Astrocyte (in vitro differentiated cells and primary cell): ENCODE results near the gene ITFG1. TPM values are rescaled to one million over a fixed set of nuclear protein-coding genes. Genes with fewer than 3 reads are reported as not detected.

Source experiments
- DNase-seq: peaks from one replicate; pipeline ENCODE4 v3.0.0-alpha.2; 2010; ENCODE audit warnings: low read depth
- FAIRE-seq: peaks from 2 replicates; lab custom pipeline; 2011; peaks lifted over from hg19 to GRCh38; lab: Jason Lieb, UNC
- H2AFZ ChIP-seq: 2 replicates; pipeline ENCODE4 v1.6.0; 2012; ENCODE audit warnings: low read depth, low read length, inconsistent platforms
- H3K27ac ChIP-seq: 2 replicates; pipeline ENCODE4 v1.5.1; 2011; ENCODE audit warnings: low read depth, low read length, inconsistent platforms
- H3K27me3 ChIP-seq: 2 replicates; pipeline ENCODE4 v1.6.0; 2011; ENCODE audit warnings: low read length, inconsistent platforms; ENCODE audit not compliant: insufficient read depth
- H3K36me3 ChIP-seq: 2 replicates; pipeline ENCODE4 v1.5.1; 2011; ENCODE audit warnings: low read length, inconsistent platforms; ENCODE audit not compliant: insufficient read depth
- H3K4me1 ChIP-seq: 2 replicates; pipeline ENCODE4 v1.5.1; 2011; ENCODE audit warnings: low read length, inconsistent platforms; ENCODE audit not compliant: insufficient read depth
- H3K4me2 ChIP-seq: 2 replicates; pipeline ENCODE4 v1.6.0; 2012; ENCODE audit warnings: low read length, inconsistent platforms
- H3K4me3 ChIP-seq: 2 replicates; pipeline ENCODE4 v1.5.1; 2011; ENCODE audit warnings: low read depth, mild to moderate bottlenecking, low read length, inconsistent platforms; ENCODE audit not compliant: insufficient read depth
- H3K79me2 ChIP-seq: 2 replicates; pipeline ENCODE4 v1.6.0; 2012; ENCODE audit warnings: mild to moderate bottlenecking, low read length, inconsistent platforms; ENCODE audit not compliant: insufficient read depth
- H3K9ac ChIP-seq: 2 replicates; pipeline ENCODE4 v1.6.0; 2012; ENCODE audit warnings: mild to moderate bottlenecking, low read length, inconsistent platforms
- H3K9me3 ChIP-seq: 2 replicates; pipeline ENCODE4 v1.5.1; 2012; ENCODE audit warnings: low read depth, mild to moderate bottlenecking, low read length, inconsistent platforms; ENCODE audit not compliant: insufficient read depth
- H4K20me1 ChIP-seq: 2 replicates; pipeline ENCODE4 v1.6.0; 2012; ENCODE audit warnings: low read length, inconsistent platforms; ENCODE audit not compliant: insufficient read depth
- H3K27ac Mint-ChIP-seq: one replicate; pipeline ENCODE4 v1.8.0; 2021; ENCODE audit warnings: mild to moderate bottlenecking, mixed read lengths; ENCODE audit not compliant: unreplicated experiment
- H3K27me3 Mint-ChIP-seq: one replicate; pipeline ENCODE4 v1.8.0; 2021; ENCODE audit warnings: low read depth, mixed read lengths; ENCODE audit not compliant: unreplicated experiment
- H3K36me3 Mint-ChIP-seq: one replicate; pipeline ENCODE4 v1.8.0; 2021; ENCODE audit warnings: low read depth, mixed read lengths; ENCODE audit not compliant: unreplicated experiment
- H3K4me1 Mint-ChIP-seq: one replicate; pipeline ENCODE4 v1.8.0; 2021; ENCODE audit warnings: low read depth, mixed read lengths; ENCODE audit not compliant: unreplicated experiment
- H3K4me3 Mint-ChIP-seq: one replicate; pipeline ENCODE4 v1.8.0; 2021; ENCODE audit warnings: mild to moderate bottlenecking, moderate library complexity, mixed read lengths; ENCODE audit not compliant: unreplicated experiment
- H3K9me3 Mint-ChIP-seq: one replicate; pipeline ENCODE4 v1.8.0; 2021; ENCODE audit warnings: mild to moderate bottlenecking, mixed read lengths; ENCODE audit not compliant: unreplicated experiment
- CTCF ChIP-seq: IDR thresholded peaks from 2 replicates; pipeline ENCODE4 v1.5.1; 2011; ENCODE audit warnings: low read depth, mild to moderate bottlenecking, inconsistent platforms, low read length, moderate library complexity; ENCODE audit not compliant: insufficient read depth
- EZH2 ChIP-seq: IDR thresholded peaks from 2 replicates; pipeline ENCODE4 v1.6.1; 2012; ENCODE audit warnings: mild to moderate bottlenecking, low read length, inconsistent platforms; ENCODE audit not compliant: insufficient read depth
- total RNA-seq: library from RNA; stranded (reverse); gene quantifications from 2 replicates; pipeline ENCODE4 v1.2.1, GENCODE V29; 2021

The ITFG1 gene
- total RNA-seq, 1 donor from 2014 or later, result 52.7 TPM

- no peak overlapping the region for H3K27ac Mint-ChIP-seq
- Histone ChIP-seq H3K27ac (no peak overlapping the region), H3K4me1 (no peaks in the 10 kb centered on the region), H3K79me2 (peaks cover 12% of the 10 kb centered on the region), H3K4me2 (no peak overlapping the region), H3K9me3 (no peaks in the 10 kb centered on the region), H3K27me3 (no peaks in the 10 kb centered on the region), H3K9ac (no peak overlapping the region), H3K36me3 (no peaks in the 10 kb centered on the region), H4K20me1 (peaks cover 7% of the 10 kb centered on the region), H2AFZ (no peak overlapping the region), H3K4me3 (no peak overlapping the region)
- no peak overlapping the region for H3K4me3 Mint-ChIP-seq
- no peak for TF ChIP-seq CTCF
- TF ChIP-seq EZH2, result no peak
- H3K27me3 Mint-ChIP-seq, result no peaks in the 10 kb centered on the region
- peaks cover 4% of the 10 kb centered on the region for H3K4me1 Mint-ChIP-seq
- FAIRE-seq (no peak), DNase-seq (no peak)
- H3K9me3 Mint-ChIP-seq, result no peaks in the 10 kb centered on the region
- H3K36me3 Mint-ChIP-seq, result no peaks in the 10 kb centered on the region
Observed at GRCh38 chr16:47480410-47480809, 19.5 kb upstream of the ITFG1 start.

- Mint-ChIP-seq H3K4me3 (no peak overlapping the region), H3K27ac (no peak overlapping the region), H3K4me1 (peaks cover 4% of the 10 kb centered on the region), H3K9me3 (no peaks in the 10 kb centered on the region), H3K36me3 (no peaks in the 10 kb centered on the region), H3K27me3 (no peaks in the 10 kb centered on the region)
- no peak overlapping the region for H2AFZ ChIP-seq
- DNase-seq (peak; percentile 36), FAIRE-seq (no peak)
- H3K27ac ChIP-seq, result no peak overlapping the region
- H3K36me3 ChIP-seq, result no peaks in the 10 kb centered on the region
- H4K20me1 ChIP-seq, result peaks cover 7% of the 10 kb centered on the region
- no peak overlapping the region for H3K4me3 ChIP-seq
- no peaks in the 10 kb centered on the region for H3K4me1 ChIP-seq
- no peak for TF ChIP-seq CTCF
- TF ChIP-seq EZH2, result no peak
- H3K4me2 ChIP-seq, result no peak overlapping the region
- no peaks in the 10 kb centered on the region for H3K9me3 ChIP-seq
- H3K27me3 ChIP-seq, result no peaks in the 10 kb centered on the region
- peaks cover 18% of the 10 kb centered on the region for H3K79me2 ChIP-seq
- no peak overlapping the region for H3K9ac ChIP-seq
Observed at GRCh38 chr16:47477679-47478078, 16.8 kb upstream of the ITFG1 start.

GRCh38 chr16:47476654-47477345 is 15.9 kb upstream of the ITFG1 start:
- H3K27ac Mint-ChIP-seq, result no peak overlapping the region
- Histone ChIP-seq H3K36me3 (no peaks in the 10 kb centered on the region), H3K9ac (no peak overlapping the region), H3K27ac (no peak overlapping the region), H3K27me3 (no peaks in the 10 kb centered on the region), H3K79me2 (peaks cover 20% of the 10 kb centered on the region), H3K4me1 (no peaks in the 10 kb centered on the region), H3K4me2 (no peak overlapping the region), H4K20me1 (peaks cover 7% of the 10 kb centered on the region), H3K4me3 (no peak overlapping the region), H2AFZ (no peak overlapping the region), H3K9me3 (no peaks in the 10 kb centered on the region)
- no peaks in the 10 kb centered on the region for H3K27me3 Mint-ChIP-seq
- peaks cover 4% of the 10 kb centered on the region for H3K4me1 Mint-ChIP-seq
- no peaks in the 10 kb centered on the region for H3K36me3 Mint-ChIP-seq
- no peaks in the 10 kb centered on the region for H3K9me3 Mint-ChIP-seq
- H3K4me3 Mint-ChIP-seq, result no peak overlapping the region
- TF ChIP-seq CTCF (no peak), EZH2 (no peak)
- DNase-seq (no peak), FAIRE-seq (no peak)
